Epidermal melanocyte (primary cell): Measurements from ENCODE around the gene ZNF83.
"Not testable (repeated sequence)": the region's sequence is repeated elsewhere in the genome, so short reads cannot be mapped to it uniquely, and the experiment has no call there.

Experiments used
- DNase-seq: peaks from one replicate; pipeline ENCODE4 v3.0.0; 2011; ENCODE audit warnings: low spot score; ENCODE audit not compliant: insufficient read length

The ZNF83 gene

GRCh38 chr19:52570000-52570861 lies 67.9 kb downstream of the ZNF83 start, which contains the start of gene ZNF701:
Gene ZNF701, plus strand, starts transcription at chr19:52570287. Its CDS starts 3,861 bp downstream, at chr19:52574148.
- peak; percentile 69 for DNase-seq

GRCh38 chr19:52569638-52569999 lies 68.5 kb downstream of the ZNF83 start:
- DNase-seq: not testable (repeated sequence)

GRCh38 chr19:52567921-52568320 lies 70.2 kb downstream of the ZNF83 start:
- DNase-seq: no peak

GRCh38 chr19:52566588-52566987 lies 71.6 kb downstream of the ZNF83 start:
- no peak for DNase-seq

- DNase-seq: no peak
Observed at GRCh38 chr19:52566121-52566520, 72.0 kb downstream of the ZNF83 start.
